Fibroblast of skin of right quadriceps (primary cell): Measurements from ENCODE around the gene QRFP.

Experiments
- DNase-seq: peaks from one replicate; pipeline ENCODE4 v3.0.0-alpha.2; 2013

The QRFP gene

GRCh38 chr9:130888146-130888885, 8.3 kb downstream of the QRFP start:
- DNase-seq = no peak

GRCh38 chr9:130887494-130888144, 9.0 kb downstream of the QRFP start:
- no peak for DNase-seq

- no peak for DNase-seq
Observed at GRCh38 chr9:130886981-130887380, 9.6 kb downstream of the QRFP start.

GRCh38 chr9:130885484-130886375, 10.9 kb downstream of the QRFP start:
- no peak for DNase-seq

- DNase-seq = no peak
Observed at GRCh38 chr9:130884542-130885483, 11.8 kb downstream of the QRFP start.

- DNase-seq = no peak
Observed at GRCh38 chr9:130884111-130884531, 12.5 kb downstream of the QRFP start.

GRCh38 chr9:130883479-130883878, 13.1 kb downstream of the QRFP start:
- no peak for DNase-seq

- no peak for DNase-seq
Observed at GRCh38 chr9:130882696-130883225, 13.9 kb downstream of the QRFP start.

- no peak for DNase-seq
Observed at GRCh38 chr9:130881516-130881915, 15.1 kb downstream of the QRFP start.

GRCh38 chr9:130880599-130881220, 15.9 kb downstream of the QRFP start:
- DNase-seq = no peak

GRCh38 chr9:130879863-130880411, 16.7 kb downstream of the QRFP start:
- no peak for DNase-seq

- no peak for DNase-seq
Observed at GRCh38 chr9:130878295-130878694, 18.3 kb downstream of the QRFP start.

- DNase-seq = no peak
Observed at GRCh38 chr9:130877300-130877699, 19.3 kb downstream of the QRFP start.

- DNase-seq = no peak
Observed at GRCh38 chr9:130874783-130875182, 21.8 kb downstream of the QRFP start.

- no peak for DNase-seq
Observed at GRCh38 chr9:130873966-130874365, 22.6 kb downstream of the QRFP start.

- no peak for DNase-seq
Observed at GRCh38 chr9:130872912-130873503, 23.6 kb downstream of the QRFP start.

GRCh38 chr9:130872508-130872907, 24.1 kb downstream of the QRFP start:
- no peak for DNase-seq

GRCh38 chr9:130872093-130872492, 24.5 kb downstream of the QRFP start:
- no peak for DNase-seq

GRCh38 chr9:130871395-130872062, 25.1 kb downstream of the QRFP start:
- no peak for DNase-seq
